ENCODE measurements around the gene GNG14.
"Not testable (repeated sequence)": the region's sequence is repeated elsewhere in the genome, so short reads cannot be mapped to it uniquely, and the experiment has no call there.

GNG14 gene

DNA sequence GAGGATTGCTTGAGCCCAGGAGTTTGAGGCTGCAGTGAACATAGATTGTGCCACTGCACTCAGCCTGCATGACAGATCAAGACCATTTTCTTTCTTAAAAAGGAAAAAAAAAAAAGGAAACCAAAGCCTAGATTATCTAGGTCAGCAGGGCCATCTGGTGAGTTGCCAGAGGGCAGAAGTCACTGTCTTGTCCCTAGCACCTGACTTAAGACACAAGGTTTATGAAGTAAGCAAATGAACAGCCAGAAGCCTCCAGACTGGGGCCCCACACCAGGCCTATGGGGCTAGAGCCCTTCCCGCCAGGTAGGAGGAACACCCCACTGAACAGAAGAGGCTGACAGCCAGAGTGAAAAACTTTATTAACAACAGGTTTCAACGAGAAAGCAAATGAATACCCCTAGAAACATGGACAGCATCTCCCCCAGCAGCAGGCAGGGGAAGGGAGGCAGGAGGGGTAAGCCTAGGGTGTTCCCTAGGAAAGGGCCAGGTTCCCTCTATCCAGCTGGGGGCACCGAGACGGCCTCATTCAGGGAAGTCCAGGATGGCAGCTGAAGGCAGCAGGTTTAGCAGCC lies 20.0 kb upstream of the GNG14 start:
- in situ Hi-C loops (cut with HindIII; ENCODE audit: low sequenced_read_pairs) = no loop called here

DNA sequence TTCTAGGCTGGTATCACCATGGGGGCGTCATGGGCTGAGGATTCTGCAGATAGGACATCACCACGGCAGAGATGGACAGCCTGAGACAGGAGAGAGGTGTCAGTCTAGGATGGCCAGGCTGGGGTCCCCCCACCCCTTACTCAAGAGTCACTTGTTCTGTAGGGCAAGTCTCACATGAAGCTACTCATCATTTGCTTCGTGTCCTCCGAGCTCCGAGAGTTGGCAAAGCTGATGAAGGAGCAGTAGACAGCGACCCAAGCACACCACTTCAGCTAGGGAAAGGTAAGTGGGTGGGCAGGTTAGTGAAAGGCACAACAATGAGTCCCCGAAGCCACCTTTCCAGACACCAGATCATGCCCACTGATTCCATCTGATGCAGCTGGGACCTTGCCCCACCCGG lies 19.5 kb upstream of the GNG14 start:
- in situ Hi-C loops (cut with HindIII; ENCODE audit: low sequenced_read_pairs) = no loop called here

DNA sequence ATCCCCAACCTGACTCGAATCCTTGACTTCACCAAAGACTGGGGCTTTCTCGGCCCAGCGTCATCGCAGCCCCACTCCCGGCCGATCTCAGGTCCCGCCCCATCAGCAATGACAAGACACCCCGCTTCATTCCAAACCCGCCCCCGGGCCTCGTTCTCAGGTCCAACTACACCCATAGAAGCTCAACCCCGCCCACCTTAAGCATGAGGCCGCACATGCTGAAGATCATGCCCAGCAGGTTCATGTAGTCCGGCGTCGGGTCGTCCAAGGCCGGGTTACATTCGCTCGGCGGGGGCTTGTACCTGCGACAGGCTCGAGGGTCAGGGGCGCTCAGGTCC lies 18.9 kb upstream of the GNG14 start:
- in situ Hi-C loops (cut with HindIII; ENCODE audit: low sequenced_read_pairs) = no loop called here

DNA sequence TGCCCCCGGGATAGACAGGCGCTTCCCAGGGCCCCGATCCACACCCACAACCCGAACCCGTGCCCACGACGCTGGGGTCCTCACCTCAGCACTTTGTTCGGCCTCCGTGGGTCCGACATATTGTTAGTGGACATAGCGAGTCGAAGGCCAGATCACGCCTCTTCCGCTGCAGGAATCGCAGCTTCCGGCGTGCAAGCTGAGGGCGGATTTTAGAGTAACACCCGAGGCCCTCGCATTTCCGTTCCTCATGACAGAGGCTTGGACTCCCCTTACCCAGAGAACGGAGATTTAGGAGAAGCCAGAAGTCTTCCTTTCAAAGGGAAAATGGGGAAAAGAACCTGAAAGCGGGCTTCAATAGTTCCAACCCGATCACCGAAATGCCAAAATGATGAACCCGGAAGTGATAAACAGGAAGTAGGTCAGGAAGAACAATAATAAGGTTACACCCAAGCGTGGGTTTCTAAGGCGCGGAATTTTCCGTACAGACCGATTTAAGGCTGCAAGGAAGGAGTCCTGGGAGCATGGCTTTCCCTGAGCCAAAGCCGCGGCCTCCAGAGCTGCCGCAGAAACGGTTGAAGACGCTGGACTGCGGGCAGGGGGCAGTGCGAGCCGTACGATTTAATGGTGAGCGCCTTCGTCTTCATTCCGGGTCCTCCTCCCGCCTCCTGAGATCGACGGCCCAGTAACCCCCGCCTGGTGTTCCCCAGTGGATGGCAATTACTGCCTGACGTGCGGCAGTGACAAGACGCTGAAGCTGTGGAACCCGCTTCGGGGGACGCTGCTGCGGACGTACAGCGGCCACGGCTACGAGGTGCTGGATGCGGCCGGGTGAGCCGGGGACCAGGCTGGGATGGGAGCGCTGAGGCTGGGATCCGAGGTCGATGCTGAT lies 18.3 kb upstream of the GNG14 start:
- in situ Hi-C loops (cut with HindIII; ENCODE audit: low sequenced_read_pairs) = no loop called here

DNA sequence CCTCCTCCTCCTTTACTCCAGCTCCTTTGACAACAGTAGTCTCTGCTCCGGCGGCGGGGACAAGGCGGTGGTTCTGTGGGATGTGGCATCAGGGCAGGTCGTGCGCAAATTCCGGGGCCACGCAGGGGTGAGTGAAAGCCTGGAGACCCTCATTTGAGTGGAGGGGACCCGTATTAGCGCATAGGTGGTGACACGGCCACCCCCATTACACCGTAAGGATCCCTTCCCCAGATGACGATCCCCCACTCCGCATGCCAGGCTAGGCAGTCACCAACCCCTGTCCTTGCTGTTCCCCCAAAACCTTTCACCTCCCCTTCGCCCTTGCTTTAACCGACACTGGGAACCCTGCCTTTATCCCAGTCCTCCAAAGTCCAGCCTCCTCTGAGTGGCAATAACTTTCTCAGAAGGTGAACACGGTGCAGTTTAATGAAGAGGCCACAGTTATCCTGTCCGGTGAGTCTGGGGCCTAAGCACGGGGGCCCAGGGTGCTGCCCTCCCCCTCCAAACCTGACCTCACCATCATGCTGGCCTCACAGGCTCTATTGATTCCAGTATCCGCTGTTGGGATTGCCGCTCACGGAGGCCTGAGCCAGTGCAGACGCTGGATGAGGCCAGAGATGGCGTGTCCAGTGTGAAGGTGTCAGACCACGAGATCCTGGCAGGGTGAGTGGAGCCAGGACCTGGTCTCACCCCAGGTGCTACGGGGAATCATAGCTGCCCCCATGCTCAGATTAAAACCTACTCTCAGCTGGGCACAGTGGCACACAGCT lies 17.5 kb upstream of the GNG14 start:
- in situ Hi-C loops (cut with HindIII; ENCODE audit: low sequenced_read_pairs) = no loop called here

DNA sequence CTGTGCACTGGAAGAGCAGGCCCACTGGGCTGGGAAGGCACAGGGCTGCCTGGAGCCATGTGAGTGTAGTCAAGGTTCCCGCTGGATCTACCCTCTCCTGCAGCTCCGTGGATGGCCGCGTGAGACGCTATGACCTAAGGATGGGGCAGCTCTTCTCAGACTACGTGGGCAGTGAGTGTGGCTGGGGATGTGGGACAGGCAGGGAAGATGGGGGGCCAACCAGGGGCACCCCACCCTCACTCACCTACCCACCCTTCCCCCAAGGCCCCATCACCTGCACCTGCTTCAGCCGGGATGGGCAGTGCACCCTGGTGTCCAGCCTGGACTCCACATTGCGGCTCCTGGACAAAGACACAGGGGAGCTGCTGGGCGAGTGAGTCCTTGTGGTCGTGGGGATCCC lies 15.1 kb upstream of the GNG14 start:
- in situ Hi-C loops (cut with HindIII; ENCODE audit: low sequenced_read_pairs) = no loop called here

DNA sequence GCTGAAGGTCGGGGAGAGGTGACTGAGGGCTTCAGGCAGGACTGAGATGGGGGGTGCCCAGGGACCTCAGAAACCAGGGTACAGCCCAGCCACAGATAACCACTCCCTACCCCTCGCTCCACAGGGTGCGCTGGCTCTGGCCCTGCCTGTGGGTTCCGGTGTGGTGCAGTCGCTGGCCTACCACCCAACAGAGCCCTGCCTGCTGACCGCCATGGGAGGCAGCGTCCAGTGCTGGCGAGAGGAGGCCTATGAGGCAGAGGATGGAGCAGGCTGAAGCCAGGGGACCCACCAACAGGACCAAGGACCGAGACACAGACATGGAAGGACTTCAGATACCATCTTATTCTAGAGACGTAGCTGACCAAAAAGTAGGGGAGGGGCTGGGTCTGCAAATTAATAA lies 12.4 kb upstream of the GNG14 start:
- in situ Hi-C loops (cut with HindIII; ENCODE audit: low sequenced_read_pairs) = no loop called here

DNA sequence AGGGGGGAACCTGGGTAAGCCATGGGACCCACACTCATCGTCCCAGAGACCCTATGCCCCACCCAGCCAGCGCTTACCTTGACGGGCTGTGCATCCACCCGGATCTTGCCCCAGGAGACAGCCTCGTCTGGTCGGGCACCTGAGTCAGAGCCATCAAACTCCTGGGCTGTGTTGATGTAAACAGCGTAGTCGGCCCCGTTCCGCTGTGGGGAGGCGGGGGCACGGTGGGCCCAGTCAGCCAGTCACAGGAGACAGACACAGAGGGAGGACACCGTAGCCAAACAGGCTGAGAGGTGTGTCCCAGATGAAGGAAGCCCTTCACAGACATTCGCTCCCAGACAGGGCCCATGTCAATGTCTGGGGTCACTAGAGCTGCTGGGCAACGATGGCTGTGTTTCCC lies 11.9 kb upstream of the GNG14 start:
- in situ Hi-C loops (cut with HindIII; ENCODE audit: low sequenced_read_pairs) = no loop called here

DNA sequence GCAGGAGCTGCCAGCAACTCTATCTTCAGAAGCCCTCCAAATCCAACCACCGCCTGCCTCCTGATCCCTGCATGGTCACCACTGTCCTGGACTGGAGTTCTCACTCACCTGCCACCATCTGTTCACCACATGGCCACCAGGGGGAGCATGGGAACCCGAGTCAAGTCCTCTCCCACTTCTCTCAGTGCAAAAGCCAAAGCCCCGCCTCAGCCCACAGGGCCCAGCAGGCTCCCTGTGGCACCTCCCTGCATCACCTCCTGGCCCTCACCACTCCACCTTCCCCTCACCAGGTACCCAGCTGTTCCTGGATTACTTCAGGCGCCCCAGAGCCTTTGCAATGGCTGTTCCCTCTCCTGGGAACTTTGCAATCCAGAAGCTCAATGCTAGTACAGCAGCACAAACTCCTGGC lies 11.4 kb upstream of the GNG14 start:
- in situ Hi-C loops (cut with HindIII; ENCODE audit: low sequenced_read_pairs) = no loop called here

DNA sequence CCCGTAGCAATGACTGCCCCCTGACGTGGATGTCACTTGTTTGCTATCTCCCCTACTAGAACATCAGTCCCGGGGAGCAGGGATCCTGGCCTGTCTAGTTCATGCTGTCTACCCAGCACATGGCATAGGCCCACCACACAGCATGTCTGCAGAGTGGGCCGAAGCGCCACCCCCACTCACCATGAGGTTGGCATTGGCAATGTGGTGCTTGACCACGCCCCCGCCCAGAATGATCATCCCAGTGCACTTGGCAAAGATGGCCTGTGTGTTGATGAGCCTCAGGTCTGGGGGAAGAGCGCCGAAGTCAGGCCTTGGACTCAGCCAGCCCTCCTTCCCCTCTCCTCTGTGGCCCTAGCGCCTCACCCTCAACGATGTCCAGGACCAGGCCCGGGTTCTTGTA lies 10.9 kb upstream of the GNG14 start:
- in situ Hi-C loops (cut with HindIII; ENCODE audit: low sequenced_read_pairs) = no loop called here

DNA sequence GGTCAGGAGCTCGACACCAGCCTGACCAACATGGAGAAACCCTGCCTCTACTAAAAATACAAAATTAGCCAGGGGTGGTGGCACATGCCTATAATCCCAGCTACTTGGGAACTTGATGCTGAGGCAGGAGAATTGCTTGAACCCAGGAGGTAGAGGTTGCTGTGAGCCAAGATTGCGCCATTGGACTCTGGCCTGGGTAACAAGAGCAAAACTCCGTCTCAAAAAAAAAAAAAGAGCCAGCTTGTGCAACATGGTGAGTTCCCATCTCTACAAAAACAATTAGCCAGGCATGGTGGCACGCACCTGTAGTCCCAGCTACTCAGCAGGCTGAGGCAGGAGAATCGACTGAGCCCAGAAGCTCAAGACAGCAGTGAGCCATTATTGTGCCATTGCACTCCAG lies 9.8 kb upstream of the GNG14 start:
- in situ Hi-C loops (cut with HindIII; ENCODE audit: low sequenced_read_pairs) = not testable (repeated sequence)

DNA sequence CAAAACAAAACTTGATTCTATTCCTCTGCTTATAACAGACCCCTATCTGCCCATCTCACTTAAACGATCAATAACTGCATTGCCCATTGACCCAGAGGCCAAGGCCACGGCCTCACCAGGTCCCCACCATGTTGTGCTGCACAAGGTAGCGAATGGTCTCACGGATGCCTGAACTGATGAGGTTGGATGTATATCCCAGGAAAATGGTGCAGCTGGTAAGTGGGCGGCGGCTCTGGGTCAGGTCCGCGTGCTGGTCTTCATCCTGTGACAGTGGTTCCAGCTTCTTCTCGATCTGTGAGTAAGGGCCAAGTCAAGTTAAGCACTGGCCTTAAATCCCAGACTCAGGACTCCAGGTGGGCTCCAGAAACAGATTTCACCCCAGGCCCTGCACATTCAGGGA lies 7.8 kb upstream of the GNG14 start:
- in situ Hi-C loops (cut with HindIII; ENCODE audit: low sequenced_read_pairs) = no loop called here

DNA sequence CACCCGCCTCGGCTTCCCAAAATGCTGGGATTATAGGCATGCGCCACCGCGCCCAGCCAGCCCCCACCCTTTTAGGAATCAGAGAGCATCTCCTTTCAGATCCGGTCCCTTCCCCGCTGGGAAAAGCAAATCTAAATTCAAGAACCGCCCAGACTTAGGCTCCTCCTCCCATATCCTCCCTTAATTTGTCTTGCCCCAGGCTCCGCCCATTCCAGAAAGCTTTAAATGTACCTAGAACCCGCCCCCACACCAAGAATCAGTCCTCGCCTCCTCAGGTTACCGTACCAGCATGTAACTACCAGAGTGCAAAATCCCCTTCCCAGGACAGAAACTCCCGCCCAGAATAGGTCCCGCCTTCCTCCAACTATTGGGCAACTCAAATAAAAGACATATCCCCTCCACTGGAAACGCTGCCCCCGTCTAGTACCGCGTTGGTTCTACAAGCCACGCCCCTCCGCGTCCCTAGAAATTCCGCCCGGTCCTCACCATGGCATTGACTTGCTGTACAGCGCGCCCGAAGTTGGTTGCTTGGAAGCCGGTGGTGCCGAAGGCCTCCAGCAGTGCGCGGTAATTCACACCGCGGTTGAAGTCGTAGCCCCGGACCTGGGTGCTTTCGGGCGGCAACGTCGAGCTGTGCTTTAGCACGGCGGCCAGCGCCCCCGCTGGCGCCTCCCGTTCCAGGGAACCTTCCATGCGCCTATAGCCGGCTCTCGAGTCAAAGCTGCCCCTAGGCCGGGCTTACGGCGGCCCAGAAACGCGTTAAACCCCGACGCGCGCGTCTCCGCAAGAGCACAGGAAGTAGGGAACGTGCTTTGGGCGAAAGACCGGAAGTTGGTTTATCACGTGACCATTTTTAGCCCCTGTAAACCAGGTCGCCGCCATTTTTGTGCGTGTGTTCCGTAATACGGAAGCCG lies 6.5 kb upstream of the GNG14 start, which contains the start of gene DHPS:
DHPS (minus strand) TSS at position 807 of the 914 bp plus-strand sequence; CDS start at position 693, 114 bp downstream.
- in situ Hi-C loops (cut with HindIII; ENCODE audit: low sequenced_read_pairs) = no loop called here

DNA sequence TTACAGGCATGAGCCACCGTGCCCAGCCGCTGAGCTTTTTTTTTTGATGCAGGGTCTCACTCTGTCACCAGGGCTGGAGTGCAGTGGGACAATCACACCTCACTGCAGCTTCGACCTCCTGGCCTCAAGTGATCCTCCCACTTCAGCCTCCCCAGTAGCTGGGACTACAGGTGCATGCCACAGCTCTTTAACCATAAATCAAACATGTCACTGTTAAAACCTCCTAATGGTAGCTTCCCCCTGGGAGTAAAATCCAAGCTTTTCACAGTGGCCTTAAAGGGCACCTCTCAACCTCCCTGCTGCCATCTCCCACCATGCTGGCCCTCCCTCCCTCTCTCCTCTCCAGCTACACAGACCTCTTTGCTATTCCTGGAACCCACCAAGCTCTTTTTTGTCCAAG lies 2.0 kb upstream of the GNG14 start:
- in situ Hi-C loops (cut with HindIII; ENCODE audit: low sequenced_read_pairs) = no loop called here

DNA sequence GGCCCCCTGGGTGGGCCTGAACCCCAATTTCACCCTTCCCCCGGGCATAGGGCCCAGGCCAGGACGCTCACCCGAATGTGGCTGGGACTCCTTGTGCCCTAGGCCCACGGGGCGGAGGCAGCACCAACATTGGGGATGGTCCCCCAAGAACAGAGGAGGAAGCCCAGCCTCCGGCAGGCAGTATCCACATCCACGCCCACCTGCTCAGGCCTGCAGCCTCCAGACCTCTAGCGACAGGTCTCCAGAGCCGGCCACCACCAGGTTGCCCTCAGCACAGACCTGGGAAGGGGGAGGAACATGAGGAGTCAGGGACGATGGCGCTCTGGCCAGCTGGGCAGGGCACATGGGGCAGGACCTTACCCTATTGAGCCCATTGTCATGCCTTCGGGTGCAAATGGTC lies 1.2 kb downstream of the GNG14 start:
- in situ Hi-C loops (cut with HindIII; ENCODE audit: low sequenced_read_pairs) = no loop called here

DNA sequence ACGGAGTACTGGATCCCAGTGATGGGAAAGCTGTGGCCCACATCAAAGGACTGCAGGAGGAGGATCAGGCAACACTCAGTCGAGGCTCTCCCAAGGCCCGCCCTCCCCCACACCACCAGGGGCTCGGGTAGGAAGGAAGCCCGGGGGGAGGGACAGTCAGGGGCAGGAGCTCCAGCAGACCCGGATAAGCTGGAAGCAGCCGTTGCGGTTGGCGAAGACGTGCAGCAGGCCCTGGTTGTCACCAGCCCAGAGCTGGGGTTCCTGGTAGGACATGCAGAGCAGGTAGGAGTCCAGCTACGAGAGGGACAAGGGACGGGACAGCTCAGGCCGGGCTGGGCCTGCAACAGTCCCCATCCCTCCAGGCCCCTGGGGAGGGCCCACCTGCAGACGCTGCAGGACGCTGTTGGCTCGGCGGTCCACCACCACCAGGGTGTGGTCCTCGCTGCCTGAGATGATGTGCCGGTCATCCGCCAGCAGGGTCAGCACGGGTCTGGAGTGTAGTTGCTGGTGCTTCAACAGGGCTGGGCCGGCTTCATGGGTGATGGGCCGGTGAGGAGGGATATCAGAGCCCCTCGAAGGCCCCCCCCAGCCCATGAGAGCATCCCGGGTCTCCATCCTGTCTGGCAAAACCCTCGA lies 1.9 kb downstream of the GNG14 start:
- in situ Hi-C loops (cut with HindIII; ENCODE audit: low sequenced_read_pairs) = no loop called here

DNA sequence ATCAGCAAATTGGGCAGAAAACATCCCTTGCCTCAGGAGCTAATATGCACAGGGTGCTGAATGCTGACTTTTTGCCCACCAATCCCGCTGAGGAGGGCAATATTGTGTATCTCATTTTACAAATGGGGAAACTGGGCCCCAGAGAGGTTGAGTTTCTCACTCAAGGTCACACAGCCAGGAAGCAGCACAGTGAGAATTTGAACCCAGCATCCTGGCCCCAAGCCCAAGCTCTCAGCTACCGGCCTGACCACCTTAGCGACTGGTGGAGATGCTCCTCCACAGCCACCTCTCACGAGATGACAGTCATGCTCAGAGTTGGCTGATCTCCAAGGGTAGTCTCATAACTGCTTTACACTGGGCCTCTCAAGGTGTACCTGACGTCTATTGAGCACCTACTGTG lies 5.2 kb downstream of the GNG14 start:
- in situ Hi-C loops (cut with HindIII; ENCODE audit: low sequenced_read_pairs) = no loop called here

DNA sequence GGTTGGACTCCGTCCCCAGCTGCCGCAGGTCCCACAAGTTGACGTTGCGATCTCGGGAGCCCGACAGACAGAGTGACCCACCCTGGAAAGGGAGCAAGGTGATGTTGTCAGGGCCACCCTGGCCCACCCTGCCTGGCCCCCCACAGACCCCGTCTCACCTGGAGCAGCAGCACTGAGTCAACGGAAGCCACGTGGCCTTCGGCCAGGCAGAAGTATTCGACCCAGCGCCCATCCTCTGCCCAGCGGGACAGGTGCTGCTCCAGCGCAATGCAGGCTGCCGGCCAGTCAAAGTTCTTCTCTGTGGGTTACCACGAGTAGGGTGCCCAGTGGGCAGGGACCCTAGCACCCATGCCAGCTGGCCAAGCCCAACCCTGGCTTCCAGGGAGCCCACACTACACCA lies 6.8 kb downstream of the GNG14 start:
- in situ Hi-C loops (cut with HindIII; ENCODE audit: low sequenced_read_pairs) = no loop called here

DNA sequence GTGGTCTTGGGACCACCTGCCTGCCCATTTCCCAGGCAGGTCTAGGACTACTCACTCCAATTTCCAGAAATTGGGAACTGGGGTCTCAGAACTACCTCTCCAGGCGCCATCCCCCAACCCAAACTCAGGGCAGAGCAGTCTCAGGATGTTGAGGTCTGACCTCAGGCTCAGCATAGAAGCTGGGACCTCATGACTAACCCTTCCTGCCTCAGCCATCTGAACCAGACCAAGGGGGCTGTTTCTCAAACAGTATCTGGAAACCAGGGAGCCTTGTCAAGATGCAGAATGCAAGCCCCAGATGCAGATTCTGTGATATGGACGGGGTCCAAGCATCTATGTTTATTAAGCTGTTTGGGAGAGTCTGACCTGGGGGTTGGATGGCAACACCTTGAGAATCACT lies 7.3 kb downstream of the GNG14 start:
- in situ Hi-C loops (cut with HindIII; ENCODE audit: low sequenced_read_pairs) = no loop called here

DNA sequence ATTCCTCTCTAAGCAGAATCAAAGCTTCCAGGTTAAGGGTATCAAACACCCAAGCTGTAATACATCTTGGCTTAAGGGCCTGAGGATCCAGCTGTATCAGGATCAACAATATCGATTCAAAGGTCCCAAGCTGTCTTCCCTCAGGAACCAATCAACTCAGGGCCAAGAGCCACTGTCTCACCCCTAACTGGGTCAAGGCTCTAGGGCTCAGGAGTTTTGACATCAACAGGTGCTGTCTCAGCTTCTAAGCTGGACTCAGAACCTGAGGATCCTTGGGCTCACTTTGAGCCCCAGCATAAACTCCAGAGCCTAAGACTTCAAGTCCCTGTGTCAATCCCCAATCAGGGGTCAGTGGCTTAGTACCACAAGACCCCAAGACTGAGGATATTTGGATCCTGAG lies 7.7 kb downstream of the GNG14 start:
- in situ Hi-C loops (cut with HindIII; ENCODE audit: low sequenced_read_pairs) = no loop called here

DNA sequence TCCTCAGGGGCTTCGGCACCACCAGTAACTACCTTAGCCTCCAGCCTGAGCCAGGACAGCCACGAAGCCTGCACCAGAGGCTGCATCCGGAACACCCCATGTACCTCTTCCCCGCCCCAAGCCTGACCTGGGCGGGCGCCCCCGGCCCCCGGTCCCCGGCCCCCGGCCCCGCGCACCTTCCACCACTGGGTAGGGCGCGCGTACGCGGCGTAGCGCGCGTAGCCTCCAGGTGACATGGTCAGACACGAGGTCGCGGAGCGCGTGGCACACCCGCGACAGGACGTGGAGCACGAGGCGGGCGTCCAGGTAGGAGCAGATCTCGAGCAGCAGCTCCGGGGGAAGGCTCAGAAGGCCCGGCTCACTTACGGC lies 8.2 kb downstream of the GNG14 start:
- in situ Hi-C loops (cut with HindIII; ENCODE audit: low sequenced_read_pairs) = no loop called here
